NB4 (cell line): ENCODE measurements around the gene NPAS1.
A peak's percentile ranks its signal among the peaks of the same experiment; 100 is the strongest.
"Not testable (repeated sequence)": the region's sequence is repeated elsewhere in the genome, so short reads cannot be mapped to it uniquely, and the experiment has no call there.

Source experiments
- DNase-seq: peaks from one replicate; pipeline ENCODE4 v3.0.0; 2010; ENCODE audit warnings: low read depth
- H3K4me3 ChIP-seq: one replicate; pipeline ENCODE4 v1.5.1; 2011; ENCODE audit warnings: mild to moderate bottlenecking, low read depth, low read length, moderate library complexity
- CTCF ChIP-seq: IDR thresholded peaks from one replicate; pipeline ENCODE4 v1.5.1; 2012; ENCODE audit warnings: low read depth, low read length
- MAX ChIP-seq: IDR thresholded peaks from 2 replicates; pipeline ENCODE4 v1.6.1; 2011; ENCODE audit warnings: low read depth, low read length
- MYC ChIP-seq: IDR thresholded peaks from 2 replicates; pipeline ENCODE4 v1.6.1; 2011; ENCODE audit warnings: low read depth, low read length
- POLR2A ChIP-seq: IDR thresholded peaks from 2 replicates; pipeline ENCODE4 v1.6.1; 2011; ENCODE audit warnings: mild to moderate bottlenecking; ENCODE audit not compliant: insufficient read length; ENCODE audit errors: extremely low read depth

The NPAS1 gene

GRCh38 chr19:47044946-47045866, 25.6 kb downstream of the NPAS1 start:
- TF ChIP-seq MYC (no peak), POLR2A (no peak), CTCF (no peak), MAX (no peak)
- DNase-seq, result no peak
- H3K4me3 ChIP-seq, result no peak overlapping the region

GRCh38 chr19:47045867-47046470, 26.3 kb downstream of the NPAS1 start:
- no peak overlapping the region for H3K4me3 ChIP-seq
- TF ChIP-seq POLR2A (no peak), CTCF (no peak)
- DNase-seq, result peak; percentile 24

- TF ChIP-seq POLR2A (no peak), CTCF (no peak), MAX (no peak), MYC (no peak)
Observed at GRCh38 chr19:47047272-47047762, 27.7 kb downstream of the NPAS1 start.

GRCh38 chr19:47047763-47048405, 28.2 kb downstream of the NPAS1 start:
- TF ChIP-seq CTCF (no peak), MAX (peak; percentile 71), POLR2A (peak; percentile 92), MYC (peak; percentile 29; the same call in 1 of the 2 replicates)
- peak; percentile 99 for DNase-seq
- peak overlapping the region; percentile 85 for H3K4me3 ChIP-seq

More at GRCh38 chr19:47047272-47047762, 27.7 kb downstream of the NPAS1 start:
- peak overlapping the region; percentile 85 for H3K4me3 ChIP-seq
- DNase-seq, result no peak

GRCh38 chr19:47049307-47049700, 29.7 kb downstream of the NPAS1 start:
- TF ChIP-seq MYC (no peak), MAX (no peak), POLR2A (no peak), CTCF (no peak)
- H3K4me3 ChIP-seq, result peak overlapping the region; percentile 25
- no peak for DNase-seq

- H3K4me3 ChIP-seq, DNase-seq: not testable (repeated sequence)
Observed at GRCh38 chr19:47050562-47050961, 30.9 kb downstream of the NPAS1 start.
